ENCODE results near the gene C1orf174. TPM values are rescaled to one million over a fixed set of nuclear protein-coding genes. Genes with fewer than 3 reads are reported as not detected.

Gene C1orf174
- total and polyA plus RNA-seq, 12 donors = 7.5 to 13.4 (median 10.9) TPM

DNA sequence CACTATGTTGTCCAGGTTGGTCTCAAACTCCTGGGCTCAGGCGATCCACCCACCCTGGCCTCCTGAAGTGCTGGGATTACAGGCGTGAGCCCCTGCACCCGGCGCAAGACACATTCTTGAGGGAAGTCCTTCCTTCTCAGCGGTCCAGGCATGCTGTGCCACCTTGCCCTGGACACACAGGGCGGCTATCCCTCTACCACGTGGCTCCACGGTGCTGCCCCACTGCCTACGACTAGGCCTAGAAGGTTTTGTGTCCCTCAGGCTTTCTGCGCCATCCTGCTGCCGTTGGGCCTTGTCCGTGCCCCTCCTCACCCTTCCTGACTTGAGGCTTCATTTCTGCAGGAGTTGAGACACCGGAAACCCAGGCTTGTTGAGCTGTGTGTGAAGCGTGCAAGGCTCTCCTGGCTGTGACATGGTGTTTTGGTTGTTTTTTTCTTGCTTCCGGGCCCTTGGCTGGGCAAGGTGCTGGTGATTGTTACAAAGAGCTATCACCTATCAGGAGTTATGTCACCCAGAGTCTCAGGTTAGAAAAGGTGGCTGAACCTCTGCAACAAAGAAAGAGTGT, 13.9 kb downstream of the C1orf174 start:
- Histone ChIP-seq H3K4me1 (peaks cover 0 to 10% (median 0%) of the 10 kb centered on the region in 9 donors), H3K27ac (no peak overlapping the region), H3K36me3 (peaks cover 0 to 82% (median 38%) of the 10 kb centered on the region in 9 donors), H3K9me3 (no peaks in the 10 kb centered on the region), H3K4me3 (no peak overlapping the region), H3K27me3 (no peaks in the 10 kb centered on the region)
- TF ChIP-seq, protein P1, sequence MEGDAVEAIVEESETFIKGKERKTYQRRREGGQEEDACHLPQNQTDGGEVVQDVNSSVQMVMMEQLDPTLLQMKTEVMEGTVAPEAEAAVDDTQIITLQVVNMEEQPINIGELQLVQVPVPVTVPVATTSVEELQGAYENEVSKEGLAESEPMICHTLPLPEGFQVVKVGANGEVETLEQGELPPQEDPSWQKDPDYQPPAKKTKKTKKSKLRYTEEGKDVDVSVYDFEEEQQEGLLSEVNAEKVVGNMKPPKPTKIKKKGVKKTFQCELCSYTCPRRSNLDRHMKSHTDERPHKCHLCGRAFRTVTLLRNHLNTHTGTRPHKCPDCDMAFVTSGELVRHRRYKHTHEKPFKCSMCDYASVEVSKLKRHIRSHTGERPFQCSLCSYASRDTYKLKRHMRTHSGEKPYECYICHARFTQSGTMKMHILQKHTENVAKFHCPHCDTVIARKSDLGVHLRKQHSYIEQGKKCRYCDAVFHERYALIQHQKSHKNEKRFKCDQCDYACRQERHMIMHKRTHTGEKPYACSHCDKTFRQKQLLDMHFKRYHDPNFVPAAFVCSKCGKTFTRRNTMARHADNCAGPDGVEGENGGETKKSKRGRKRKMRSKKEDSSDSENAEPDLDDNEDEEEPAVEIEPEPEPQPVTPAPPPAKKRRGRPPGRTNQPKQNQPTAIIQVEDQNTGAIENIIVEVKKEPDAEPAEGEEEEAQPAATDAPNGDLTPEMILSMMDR (IDR thresholded peaks at IDR 0.05) = no peak
- DNase-seq (no peak), ATAC-seq (peak in 1 of 8 donors; percentile 54)
- 89 to 94% methylated on average over 15 of the region's 15 CpGs for WGBS, 2 donors
- intact Hi-C loops (cut with DNase I) = no loop called here

DNA sequence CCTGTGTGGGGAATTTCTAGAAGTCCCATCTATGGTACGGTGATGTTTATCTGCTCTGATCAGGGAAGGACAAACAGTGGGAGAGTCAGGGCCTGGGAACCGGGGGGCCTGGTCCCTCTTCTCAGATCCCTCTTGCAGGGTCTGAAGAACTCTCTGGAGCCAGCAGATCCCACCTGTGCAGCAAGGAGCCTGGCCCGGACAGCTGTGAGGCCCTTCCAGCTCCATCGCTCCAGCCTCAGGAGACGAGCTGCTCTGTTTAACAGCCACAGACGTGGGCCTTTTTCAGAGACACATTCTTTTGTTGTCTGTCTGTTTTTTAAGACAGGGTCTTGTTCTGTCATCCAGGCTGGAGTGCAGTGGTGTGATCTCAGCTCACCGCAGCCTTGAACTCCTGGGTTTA, 14.5 kb downstream of the C1orf174 start:
- 87 to 88% methylated on average over 7 of the region's 7 CpGs for WGBS, 2 donors
- ATAC-seq = no peak
- H3K27me3 ChIP-seq = no peaks in the 10 kb centered on the region
- H3K27ac ChIP-seq = no peak overlapping the region
- intact Hi-C loops (cut with DNase I) = no loop called here
- H3K36me3 ChIP-seq = peaks cover 0 to 81% (median 40%) of the 10 kb centered on the region in 9 donors
- no peak overlapping the region for H3K4me3 ChIP-seq
- no peaks in the 10 kb centered on the region for H3K9me3 ChIP-seq
- TF ChIP-seq, protein P1 (IDR thresholded peaks at IDR 0.05) = no peak
- no peak for DNase-seq
- H3K4me1 ChIP-seq = peaks cover 0 to 5% (median 0%) of the 10 kb centered on the region in 9 donors

DNA sequence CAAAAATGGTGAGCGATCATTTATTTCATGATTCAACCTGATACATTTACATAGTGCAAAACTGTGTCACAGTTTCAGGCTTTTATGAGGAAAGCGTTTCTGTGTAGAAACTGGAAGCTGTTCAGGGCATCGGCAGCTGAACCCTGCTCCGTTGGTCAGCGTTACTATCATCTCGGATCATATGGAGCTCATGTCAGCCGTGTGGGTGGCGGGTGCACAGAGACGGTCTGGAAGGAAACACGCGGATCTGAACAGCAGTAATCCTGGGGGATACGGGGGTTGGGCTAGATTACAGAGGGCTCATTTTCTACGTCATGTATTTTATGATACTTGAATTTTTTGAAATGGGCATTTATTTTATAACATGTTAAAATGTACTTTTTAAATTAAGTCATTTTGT, 15.1 kb downstream of the C1orf174 start:
- no peak for DNase-seq
- intact Hi-C loops (cut with DNase I) = no loop called here
- whole genome bisulfite sequencing, 2 donors = 92% methylated on average over 13 of the region's 13 CpGs

DNA sequence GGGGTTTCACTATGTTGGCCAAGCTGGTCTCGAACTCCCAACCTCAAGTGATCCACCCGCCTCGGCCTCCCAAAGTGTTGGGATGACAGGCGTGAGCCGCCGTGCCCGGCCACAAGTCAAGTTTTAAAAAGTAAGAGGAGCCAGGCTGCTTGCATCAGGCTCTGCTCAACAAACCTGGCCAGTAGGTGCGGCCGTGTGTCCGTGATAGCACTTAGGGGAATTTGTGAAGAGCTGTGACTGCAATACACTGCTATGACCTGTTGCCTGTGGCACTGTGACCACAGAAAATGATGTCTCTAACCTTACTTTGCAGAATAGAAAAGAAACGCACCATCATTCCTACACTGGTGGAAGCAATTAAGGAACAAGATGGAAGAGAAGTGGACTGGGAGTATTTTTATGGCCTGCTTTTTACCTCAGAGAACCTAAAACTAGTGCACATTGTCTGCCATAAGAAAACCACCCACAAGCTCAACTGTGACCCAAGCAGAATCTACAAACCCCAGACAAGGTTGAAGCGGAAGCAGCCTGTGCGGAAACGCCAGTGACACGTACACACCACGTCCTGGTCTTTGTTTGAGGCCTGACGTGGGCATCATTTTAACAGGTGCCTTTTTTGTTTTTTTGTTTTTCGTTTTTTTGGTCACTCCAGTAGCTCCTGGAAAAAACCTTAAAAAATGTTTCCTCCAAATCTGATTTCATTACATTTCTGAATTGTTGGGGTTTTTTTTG, 16.7 kb downstream of the C1orf174 start:
- DNase-seq (no peak), ATAC-seq (no peak)
- Histone ChIP-seq H3K27ac (no peak overlapping the region), H3K4me1 (no peaks in the 10 kb centered on the region), H3K27me3 (no peaks in the 10 kb centered on the region), H3K4me3 (no peak overlapping the region), H3K36me3 (peaks cover 0 to 81% (median 48%) of the 10 kb centered on the region in 9 donors), H3K9me3 (peaks cover 0 to 14% (median 8%) of the 10 kb centered on the region in 11 donors)
- TF ChIP-seq, protein P1 (IDR thresholded peaks at IDR 0.05) = no peak
- intact Hi-C loops (cut with DNase I) = no loop called here
- 95 to 96% methylated on average over 18 of the region's 18 CpGs for WGBS, 2 donors

More for the DNA sequence above, 15.1 kb downstream of the C1orf174 start:
- TF ChIP-seq, protein P1 (IDR thresholded peaks at IDR 0.05) = no peak
- Histone ChIP-seq H3K9me3 (no peaks in the 10 kb centered on the region), H3K27ac (no peak overlapping the region), H3K4me1 (no peaks in the 10 kb centered on the region), H3K4me3 (no peak overlapping the region), H3K36me3 (peaks cover 0 to 81% (median 37%) of the 10 kb centered on the region in 9 donors), H3K27me3 (no peaks in the 10 kb centered on the region)
- no peak for ATAC-seq

All from heart right ventricle (tissue), 16 donors.